ENCODE measurements around the gene NR1D1. TPM values are rescaled to one million over a fixed set of nuclear protein-coding genes. Genes with fewer than 3 reads are reported as not detected.

The NR1D1 gene
- total and polyA plus RNA-seq, 2 of the 8 experiments (the other 6 are each of a cell fraction or from before 2014, with no cell fraction given) = 1.5 to 4.6 TPM

DNA sequence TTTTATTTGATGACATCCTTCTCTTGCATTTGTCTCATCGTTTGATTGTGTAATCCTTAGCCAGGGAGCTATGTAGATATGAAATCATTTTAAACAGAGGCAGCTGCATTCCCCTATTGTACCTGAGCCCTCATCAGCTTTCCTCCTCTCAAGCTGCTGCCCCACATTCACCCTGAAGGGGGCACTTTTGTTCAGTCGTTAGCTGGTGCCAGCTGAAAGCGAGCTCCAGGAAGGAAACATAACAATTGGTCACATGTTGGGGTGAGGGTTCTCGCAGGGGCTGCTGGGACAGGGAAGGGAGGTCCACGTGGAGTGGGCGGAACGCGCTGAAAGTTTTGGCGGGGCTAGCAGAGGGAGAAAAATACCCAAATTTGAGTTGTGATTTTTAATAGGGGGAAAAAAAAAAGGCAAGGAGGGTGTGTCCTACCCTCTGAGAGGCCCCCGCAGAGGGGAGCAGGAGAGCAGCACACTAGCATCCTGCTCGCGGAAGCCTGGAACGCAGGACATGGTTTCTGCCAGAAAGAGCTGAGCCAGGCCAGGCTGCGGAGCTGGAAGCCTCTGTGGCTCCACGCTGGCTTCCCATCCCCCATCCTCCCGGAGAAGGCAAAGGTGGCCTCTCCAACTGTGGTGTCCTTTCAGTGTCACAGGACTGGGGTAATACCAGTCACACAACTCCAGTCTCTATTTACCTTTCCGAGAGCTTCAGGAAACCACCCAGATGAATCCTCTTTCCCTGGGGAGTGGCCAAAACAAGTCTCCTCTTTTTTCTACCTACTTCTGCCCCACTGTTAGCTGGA, 12.9 kb upstream of the NR1D1 start (continued):
- TF ChIP-seq, protein P1, sequence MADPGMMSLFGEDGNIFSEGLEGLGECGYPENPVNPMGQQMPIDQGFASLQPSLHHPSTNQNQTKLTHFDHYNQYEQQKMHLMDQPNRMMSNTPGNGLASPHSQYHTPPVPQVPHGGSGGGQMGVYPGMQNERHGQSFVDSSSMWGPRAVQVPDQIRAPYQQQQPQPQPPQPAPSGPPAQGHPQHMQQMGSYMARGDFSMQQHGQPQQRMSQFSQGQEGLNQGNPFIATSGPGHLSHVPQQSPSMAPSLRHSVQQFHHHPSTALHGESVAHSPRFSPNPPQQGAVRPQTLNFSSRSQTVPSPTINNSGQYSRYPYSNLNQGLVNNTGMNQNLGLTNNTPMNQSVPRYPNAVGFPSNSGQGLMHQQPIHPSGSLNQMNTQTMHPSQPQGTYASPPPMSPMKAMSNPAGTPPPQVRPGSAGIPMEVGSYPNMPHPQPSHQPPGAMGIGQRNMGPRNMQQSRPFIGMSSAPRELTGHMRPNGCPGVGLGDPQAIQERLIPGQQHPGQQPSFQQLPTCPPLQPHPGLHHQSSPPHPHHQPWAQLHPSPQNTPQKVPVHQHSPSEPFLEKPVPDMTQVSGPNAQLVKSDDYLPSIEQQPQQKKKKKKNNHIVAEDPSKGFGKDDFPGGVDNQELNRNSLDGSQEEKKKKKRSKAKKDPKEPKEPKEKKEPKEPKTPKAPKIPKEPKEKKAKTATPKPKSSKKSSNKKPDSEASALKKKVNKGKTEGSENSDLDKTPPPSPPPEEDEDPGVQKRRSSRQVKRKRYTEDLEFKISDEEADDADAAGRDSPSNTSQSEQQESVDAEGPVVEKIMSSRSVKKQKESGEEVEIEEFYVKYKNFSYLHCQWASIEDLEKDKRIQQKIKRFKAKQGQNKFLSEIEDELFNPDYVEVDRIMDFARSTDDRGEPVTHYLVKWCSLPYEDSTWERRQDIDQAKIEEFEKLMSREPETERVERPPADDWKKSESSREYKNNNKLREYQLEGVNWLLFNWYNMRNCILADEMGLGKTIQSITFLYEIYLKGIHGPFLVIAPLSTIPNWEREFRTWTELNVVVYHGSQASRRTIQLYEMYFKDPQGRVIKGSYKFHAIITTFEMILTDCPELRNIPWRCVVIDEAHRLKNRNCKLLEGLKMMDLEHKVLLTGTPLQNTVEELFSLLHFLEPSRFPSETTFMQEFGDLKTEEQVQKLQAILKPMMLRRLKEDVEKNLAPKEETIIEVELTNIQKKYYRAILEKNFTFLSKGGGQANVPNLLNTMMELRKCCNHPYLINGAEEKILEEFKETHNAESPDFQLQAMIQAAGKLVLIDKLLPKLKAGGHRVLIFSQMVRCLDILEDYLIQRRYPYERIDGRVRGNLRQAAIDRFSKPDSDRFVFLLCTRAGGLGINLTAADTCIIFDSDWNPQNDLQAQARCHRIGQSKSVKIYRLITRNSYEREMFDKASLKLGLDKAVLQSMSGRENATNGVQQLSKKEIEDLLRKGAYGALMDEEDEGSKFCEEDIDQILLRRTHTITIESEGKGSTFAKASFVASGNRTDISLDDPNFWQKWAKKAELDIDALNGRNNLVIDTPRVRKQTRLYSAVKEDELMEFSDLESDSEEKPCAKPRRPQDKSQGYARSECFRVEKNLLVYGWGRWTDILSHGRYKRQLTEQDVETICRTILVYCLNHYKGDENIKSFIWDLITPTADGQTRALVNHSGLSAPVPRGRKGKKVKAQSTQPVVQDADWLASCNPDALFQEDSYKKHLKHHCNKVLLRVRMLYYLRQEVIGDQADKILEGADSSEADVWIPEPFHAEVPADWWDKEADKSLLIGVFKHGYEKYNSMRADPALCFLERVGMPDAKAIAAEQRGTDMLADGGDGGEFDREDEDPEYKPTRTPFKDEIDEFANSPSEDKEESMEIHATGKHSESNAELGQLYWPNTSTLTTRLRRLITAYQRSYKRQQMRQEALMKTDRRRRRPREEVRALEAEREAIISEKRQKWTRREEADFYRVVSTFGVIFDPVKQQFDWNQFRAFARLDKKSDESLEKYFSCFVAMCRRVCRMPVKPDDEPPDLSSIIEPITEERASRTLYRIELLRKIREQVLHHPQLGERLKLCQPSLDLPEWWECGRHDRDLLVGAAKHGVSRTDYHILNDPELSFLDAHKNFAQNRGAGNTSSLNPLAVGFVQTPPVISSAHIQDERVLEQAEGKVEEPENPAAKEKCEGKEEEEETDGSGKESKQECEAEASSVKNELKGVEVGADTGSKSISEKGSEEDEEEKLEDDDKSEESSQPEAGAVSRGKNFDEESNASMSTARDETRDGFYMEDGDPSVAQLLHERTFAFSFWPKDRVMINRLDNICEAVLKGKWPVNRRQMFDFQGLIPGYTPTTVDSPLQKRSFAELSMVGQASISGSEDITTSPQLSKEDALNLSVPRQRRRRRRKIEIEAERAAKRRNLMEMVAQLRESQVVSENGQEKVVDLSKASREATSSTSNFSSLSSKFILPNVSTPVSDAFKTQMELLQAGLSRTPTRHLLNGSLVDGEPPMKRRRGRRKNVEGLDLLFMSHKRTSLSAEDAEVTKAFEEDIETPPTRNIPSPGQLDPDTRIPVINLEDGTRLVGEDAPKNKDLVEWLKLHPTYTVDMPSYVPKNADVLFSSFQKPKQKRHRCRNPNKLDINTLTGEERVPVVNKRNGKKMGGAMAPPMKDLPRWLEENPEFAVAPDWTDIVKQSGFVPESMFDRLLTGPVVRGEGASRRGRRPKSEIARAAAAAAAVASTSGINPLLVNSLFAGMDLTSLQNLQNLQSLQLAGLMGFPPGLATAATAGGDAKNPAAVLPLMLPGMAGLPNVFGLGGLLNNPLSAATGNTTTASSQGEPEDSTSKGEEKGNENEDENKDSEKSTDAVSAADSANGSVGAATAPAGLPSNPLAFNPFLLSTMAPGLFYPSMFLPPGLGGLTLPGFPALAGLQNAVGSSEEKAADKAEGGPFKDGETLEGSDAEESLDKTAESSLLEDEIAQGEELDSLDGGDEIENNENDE (IDR thresholded peaks at IDR 0.05; ENCODE audit: insufficient replicate concordance, low read length) = no peak
- TF ChIP-seq KDM5A (IDR thresholded peaks at IDR 0.05; ENCODE audit: low read length) (no peak), POLR2AphosphoS5 (IDR thresholded peaks at IDR 0.05; ENCODE audit: low read depth, low read length) (peak; percentile 84; the same call in 1 of the 2 replicates), SAP30 (IDR thresholded peaks at IDR 0.05; ENCODE audit: insufficient read depth, insufficient replicate concordance, low read length) (no peak), SP4 (IDR thresholded peaks at IDR 0.05; ENCODE audit: low read length) (peak; percentile 62; the same call in 1 of the 2 replicates), EZH2 (IDR thresholded peaks at IDR 0.05; ENCODE audit: low read depth, low read length, severe bottlenecking) (no peak)
- TF ChIP-seq, protein P2, sequence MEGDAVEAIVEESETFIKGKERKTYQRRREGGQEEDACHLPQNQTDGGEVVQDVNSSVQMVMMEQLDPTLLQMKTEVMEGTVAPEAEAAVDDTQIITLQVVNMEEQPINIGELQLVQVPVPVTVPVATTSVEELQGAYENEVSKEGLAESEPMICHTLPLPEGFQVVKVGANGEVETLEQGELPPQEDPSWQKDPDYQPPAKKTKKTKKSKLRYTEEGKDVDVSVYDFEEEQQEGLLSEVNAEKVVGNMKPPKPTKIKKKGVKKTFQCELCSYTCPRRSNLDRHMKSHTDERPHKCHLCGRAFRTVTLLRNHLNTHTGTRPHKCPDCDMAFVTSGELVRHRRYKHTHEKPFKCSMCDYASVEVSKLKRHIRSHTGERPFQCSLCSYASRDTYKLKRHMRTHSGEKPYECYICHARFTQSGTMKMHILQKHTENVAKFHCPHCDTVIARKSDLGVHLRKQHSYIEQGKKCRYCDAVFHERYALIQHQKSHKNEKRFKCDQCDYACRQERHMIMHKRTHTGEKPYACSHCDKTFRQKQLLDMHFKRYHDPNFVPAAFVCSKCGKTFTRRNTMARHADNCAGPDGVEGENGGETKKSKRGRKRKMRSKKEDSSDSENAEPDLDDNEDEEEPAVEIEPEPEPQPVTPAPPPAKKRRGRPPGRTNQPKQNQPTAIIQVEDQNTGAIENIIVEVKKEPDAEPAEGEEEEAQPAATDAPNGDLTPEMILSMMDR (IDR thresholded peaks at IDR 0.05; ENCODE audit: control extremely low read depth in 1 of 3, insufficient read depth in 1 of 3, low read depth in 1 of 3, low read length in 3 of 3) = peak; percentile 73 to 90 (median 78)

All from H1 (cell line).